Fibroblast of pulmonary artery (primary cell): ENCODE data around the gene MELTF.

Experiments
- DNase-seq: peaks from one replicate; pipeline ENCODE4 v3.0.0-alpha.2; 2010; ENCODE audit warnings: low read depth
- H3K4me3 ChIP-seq: replicated peaks from 2 replicates; pipeline ENCODE4 v1.5.1; 2011; ENCODE audit warnings: low read depth, mild to moderate bottlenecking, control low read depth, low read length, moderate library complexity
- TF ChIP-seq, protein P1 (sequence below): IDR thresholded peaks from 2 replicates; pipeline ENCODE4 v1.5.1; 2011; ENCODE audit warnings: mild to moderate bottlenecking, control low read depth, low read length, inconsistent platforms; ENCODE audit errors: missing control alignments

MELTF gene

DNA sequence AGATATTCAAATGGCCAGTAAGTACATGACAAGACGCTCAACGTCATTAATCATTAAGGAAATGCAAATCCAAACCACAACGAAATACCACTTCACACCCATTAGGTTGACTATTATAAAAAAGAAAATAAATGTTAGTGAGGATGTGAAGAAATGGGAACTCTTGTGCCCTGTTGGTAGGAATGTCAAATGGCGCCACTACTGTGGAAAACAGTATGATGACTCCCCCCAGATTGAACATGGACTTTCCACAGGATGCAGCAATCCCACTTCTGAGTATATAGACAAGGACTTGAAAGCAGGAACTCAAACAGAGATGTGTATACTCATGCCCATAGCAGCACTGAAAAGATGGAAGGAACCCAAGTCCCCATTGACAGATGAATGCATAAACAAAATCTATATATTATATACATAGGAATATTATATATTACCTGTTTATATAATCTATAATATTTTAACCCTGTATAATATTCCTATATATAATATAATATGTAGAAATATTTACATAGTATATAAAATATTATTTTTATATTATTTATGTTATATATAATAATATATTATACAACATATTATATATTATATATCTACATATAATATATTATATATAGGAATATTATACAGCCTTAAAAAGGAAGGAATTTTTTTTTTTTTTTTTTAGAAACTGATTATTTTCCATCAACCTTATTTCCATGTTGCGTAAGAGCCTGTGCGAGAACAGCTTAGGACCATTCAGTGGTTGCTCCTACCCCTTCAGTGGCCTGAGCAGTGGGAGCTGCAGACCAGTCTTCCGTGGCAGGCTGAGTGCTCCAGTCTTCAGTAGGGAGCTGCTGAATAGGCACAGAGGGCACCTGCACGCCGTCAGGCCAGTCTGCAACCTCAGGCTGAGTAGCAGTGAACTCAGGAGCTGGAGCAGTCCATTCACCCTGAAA lies 43.4 kb downstream of the MELTF start:
- no peak overlapping the region for H3K4me3 ChIP-seq
- peak; percentile 23 for DNase-seq
- TF ChIP-seq, protein P1, sequence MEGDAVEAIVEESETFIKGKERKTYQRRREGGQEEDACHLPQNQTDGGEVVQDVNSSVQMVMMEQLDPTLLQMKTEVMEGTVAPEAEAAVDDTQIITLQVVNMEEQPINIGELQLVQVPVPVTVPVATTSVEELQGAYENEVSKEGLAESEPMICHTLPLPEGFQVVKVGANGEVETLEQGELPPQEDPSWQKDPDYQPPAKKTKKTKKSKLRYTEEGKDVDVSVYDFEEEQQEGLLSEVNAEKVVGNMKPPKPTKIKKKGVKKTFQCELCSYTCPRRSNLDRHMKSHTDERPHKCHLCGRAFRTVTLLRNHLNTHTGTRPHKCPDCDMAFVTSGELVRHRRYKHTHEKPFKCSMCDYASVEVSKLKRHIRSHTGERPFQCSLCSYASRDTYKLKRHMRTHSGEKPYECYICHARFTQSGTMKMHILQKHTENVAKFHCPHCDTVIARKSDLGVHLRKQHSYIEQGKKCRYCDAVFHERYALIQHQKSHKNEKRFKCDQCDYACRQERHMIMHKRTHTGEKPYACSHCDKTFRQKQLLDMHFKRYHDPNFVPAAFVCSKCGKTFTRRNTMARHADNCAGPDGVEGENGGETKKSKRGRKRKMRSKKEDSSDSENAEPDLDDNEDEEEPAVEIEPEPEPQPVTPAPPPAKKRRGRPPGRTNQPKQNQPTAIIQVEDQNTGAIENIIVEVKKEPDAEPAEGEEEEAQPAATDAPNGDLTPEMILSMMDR, result no peak

DNA sequence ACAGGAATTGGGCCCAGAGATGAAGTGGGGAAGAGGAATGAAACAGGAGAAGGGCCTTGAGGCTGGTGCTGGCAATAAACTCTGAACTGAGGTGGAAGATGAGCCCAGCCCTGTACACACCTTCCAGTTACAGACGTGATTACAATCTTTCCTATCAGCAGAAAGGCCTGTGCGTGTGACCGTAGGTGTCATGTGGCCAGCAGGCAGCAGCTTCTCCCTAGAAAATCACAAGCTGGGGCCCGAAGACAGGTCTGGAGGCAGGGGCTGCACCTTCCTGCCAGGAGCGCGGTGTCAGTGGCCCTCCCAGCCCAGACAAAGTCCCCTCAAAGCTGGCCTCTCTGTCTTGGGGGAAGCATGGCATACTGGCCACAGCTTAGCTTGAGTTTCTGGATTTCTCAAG lies 44.3 kb downstream of the MELTF start:
- no peak for DNase-seq
- TF ChIP-seq, protein P1, result no peak
- H3K4me3 ChIP-seq, result no peak overlapping the region

DNA sequence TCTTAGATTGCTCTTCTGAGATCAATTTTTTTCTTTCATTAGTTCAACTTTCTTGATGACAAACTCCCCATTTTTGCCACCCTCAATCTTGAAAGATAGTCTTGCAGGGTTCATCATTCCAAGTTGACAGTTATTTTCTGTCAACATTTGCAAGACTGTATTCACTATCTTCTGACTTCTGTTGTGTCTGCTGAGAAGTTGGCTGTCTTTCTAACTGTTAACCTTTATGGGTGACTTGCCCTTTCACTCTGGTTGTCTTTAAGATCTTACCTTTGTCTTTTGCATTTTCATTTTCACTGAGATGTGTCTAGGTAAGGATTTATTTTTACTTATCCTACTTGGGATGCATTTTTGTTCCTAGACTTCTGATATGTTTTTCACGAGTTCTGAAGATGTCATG lies 46.4 kb downstream of the MELTF start:
- TF ChIP-seq, protein P1, result no peak
- no peak overlapping the region for H3K4me3 ChIP-seq
- DNase-seq, result no peak

DNA sequence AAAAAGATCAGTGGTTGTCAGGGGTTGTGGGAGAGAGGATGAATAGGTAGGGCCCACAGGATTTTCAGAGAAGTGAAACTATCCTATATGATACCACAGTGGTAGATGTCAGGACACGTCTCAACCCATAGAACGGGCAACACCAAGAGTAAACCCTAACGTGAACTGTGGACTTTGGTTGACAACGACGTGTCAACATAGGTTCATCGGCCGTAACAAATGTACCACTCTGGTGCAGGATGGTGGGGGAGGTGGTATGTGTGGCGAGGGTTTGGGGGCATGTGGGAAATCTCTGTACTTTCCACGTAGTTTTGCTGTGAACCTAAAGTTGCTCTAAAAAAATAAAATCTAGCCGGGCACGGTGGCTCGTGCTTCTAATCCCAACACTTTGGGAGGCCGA lies 48.0 kb downstream of the MELTF start:
- no peak overlapping the region for H3K4me3 ChIP-seq
- DNase-seq, result no peak
- TF ChIP-seq, protein P1, result no peak

DNA sequence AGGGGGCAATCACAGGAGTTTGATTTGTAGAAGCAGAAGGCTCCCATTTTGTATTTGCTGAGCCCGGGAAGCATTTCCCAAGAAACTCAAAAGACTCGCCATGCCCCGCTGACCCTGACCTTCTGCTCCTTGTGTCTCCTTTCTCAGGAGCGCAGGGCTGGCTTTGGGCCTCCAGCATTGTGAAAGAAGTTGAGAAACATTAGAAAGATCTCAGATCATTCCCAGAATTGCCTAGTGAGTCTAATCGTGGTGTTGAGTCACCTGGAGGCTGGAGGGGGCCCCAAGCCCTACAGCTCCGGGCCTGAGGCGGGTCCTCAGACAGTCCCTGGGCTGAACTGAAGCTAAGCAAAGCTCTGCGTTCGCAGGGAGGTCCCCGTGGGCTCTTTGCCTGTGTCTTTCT lies 50.1 kb downstream of the MELTF start:
- DNase-seq, result peak; percentile 91
- TF ChIP-seq, protein P1, result no peak
- no peak overlapping the region for H3K4me3 ChIP-seq

DNA sequence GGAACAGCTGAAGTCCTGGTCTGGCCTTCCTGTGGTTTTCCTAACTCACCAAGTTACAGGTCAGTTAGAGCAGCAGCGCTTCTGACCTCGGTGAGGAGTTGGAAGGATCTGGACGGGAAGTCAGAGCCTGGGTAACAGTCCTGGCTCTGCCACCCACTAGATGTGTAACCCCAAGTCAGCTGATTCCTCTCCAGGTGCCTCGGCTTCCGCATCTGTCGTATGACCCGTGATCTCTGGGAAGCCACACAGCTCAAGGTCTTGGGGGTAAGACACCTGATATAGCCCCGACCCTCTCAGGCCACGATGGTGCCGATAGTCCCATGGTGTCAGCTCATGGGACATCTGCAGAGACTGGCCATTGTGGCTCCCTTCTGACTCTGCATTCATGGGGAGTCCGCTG lies 52.7 kb downstream of the MELTF start:
- H3K4me3 ChIP-seq, result no peak overlapping the region
- TF ChIP-seq, protein P1, result no peak
- no peak for DNase-seq

DNA sequence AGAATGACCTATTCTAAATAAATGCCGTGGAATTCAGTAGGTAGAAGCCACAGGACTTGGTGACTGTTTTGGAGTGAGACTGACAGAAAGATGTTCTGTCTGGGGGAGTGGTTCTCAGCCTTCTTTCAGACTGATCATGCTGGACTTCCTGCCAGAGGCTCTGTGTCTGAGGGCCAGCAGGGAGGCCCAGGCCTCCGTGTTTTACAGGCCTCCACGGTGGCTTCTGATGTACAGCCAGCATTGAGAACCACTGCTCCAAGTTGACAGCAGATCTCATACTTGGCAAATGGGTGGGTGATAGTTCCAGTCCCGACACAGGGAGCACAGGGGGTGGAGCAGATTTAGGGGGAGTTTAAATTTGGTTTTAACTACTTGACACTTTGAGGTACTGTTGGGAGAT lies 54.3 kb downstream of the MELTF start:
- H3K4me3 ChIP-seq, result no peak overlapping the region
- no peak for DNase-seq
- TF ChIP-seq, protein P1, result no peak
